OCI-LY7 (cell line): ENCODE measurements around the gene MAB21L3. TPM values are rescaled to one million over a fixed set of nuclear protein-coding genes. Genes with fewer than 3 reads are reported as not detected.

ENCODE experiments used
- BruUV-seq: library from RNA; stranded (reverse); fragments of 400-500 nt; replicated peaks from 2 replicates; lab custom pipeline; 2021; lab: Mats Ljungman, UMichigan
- CTCF ChIA-PET: fragments of 300-600 bp; sonication (Branson Sonifier 250); formaldehyde crosslinking; loops from one replicate; lab custom pipeline; 2022; ENCODE audit warnings: antibody characterized with exemption; ENCODE audit not compliant: unreplicated experiment; lab: Charles Lee
- POLR2A ChIA-PET: fragments of 300-600 bp; sonication (Branson Sonifier 250); formaldehyde crosslinking; loops from one replicate; lab custom pipeline; 2022; ENCODE audit warnings: antibody characterized with exemption; lab: Charles Lee
- DNase-seq: peaks from one replicate; pipeline ENCODE4 v3.0.0-alpha.2; 2015; ENCODE audit warnings: low spot score
- H2AFZ ChIP-seq: fragments of 200-600 bp; sonication (generic), shearing (Covaris generic); 2 replicates; pipeline ENCODE4 v1.6.1; 2014; ENCODE audit warnings: mild to moderate bottlenecking, antibody characterized with exemption, low read length, moderate library complexity
- H3K27ac ChIP-seq: fragments of 200-600 bp; sonication (generic); 2 replicates; pipeline ENCODE4 v1.5.1; 2014; ENCODE audit warnings: mixed run types, low read depth, mild to moderate bottlenecking, moderate library complexity, low read length, inconsistent platforms; ENCODE audit not compliant: poor library complexity, severe bottlenecking
- H3K36me3 ChIP-seq: fragments of 200-600 bp; sonication (generic); 2 replicates; pipeline ENCODE4 v1.6.1; 2014; ENCODE audit warnings: mild to moderate bottlenecking, antibody characterized with exemption, low read length, moderate library complexity, mixed read lengths; ENCODE audit not compliant: insufficient read depth
- H3K4me1 ChIP-seq: fragments of 200-600 bp; sonication (generic); 2 replicates; pipeline ENCODE4 v1.5.1; 2014; ENCODE audit warnings: mild to moderate bottlenecking, low read length; ENCODE audit not compliant: insufficient read depth, poor library complexity, severe bottlenecking
- H3K4me2 ChIP-seq: fragments of 200-600 bp; sonication (generic); 2 replicates; pipeline ENCODE4 v1.6.1; 2014; ENCODE audit warnings: mild to moderate bottlenecking, low read length
- H3K4me3 ChIP-seq: fragments of 200-600 bp; sonication (generic); 2 replicates; pipeline ENCODE4 v1.5.1; 2014; ENCODE audit warnings: mild to moderate bottlenecking, low read depth, low read length; ENCODE audit not compliant: poor library complexity, severe bottlenecking
- H3K79me2 ChIP-seq: fragments of 200-600 bp; sonication (generic); 2 replicates; pipeline ENCODE4 v1.6.1; 2016; ENCODE audit warnings: low read depth, mild to moderate bottlenecking, low read length, moderate library complexity, mixed read lengths; ENCODE audit not compliant: insufficient read depth
- H3K9me2 ChIP-seq: fragments of 200-600 bp; sonication (generic); 2 replicates; pipeline ENCODE4 v1.6.1; 2016; ENCODE audit warnings: mild to moderate bottlenecking, low read length, mixed read lengths; ENCODE audit not compliant: insufficient read depth
- H3K9me3 ChIP-seq: fragments of 200-600 bp; sonication (generic); 2 replicates; pipeline ENCODE4 v1.6.1; 2014; ENCODE audit warnings: mild to moderate bottlenecking, mixed run types, low read length, mixed read lengths
- H4K20me1 ChIP-seq: fragments of 200-600 bp; sonication (generic); 2 replicates; pipeline ENCODE4 v1.6.1; 2014; ENCODE audit warnings: mild to moderate bottlenecking, antibody characterized with exemption, low read length, moderate library complexity, mixed read lengths; ENCODE audit not compliant: insufficient read depth
- CTCF ChIP-seq: fragments of 200-600 bp; sonication (generic); conservative IDR thresholded peaks from 2 replicates; pipeline ENCODE4 v1.5.1; 2014; ENCODE audit warnings: mild to moderate bottlenecking, antibody characterized with exemption, low read length, moderate library complexity, mixed read lengths
- EZH2phosphoT487 ChIP-seq: fragments of 200-600 bp; sonication (generic); IDR thresholded peaks from 2 replicates; pipeline ENCODE4 v1.6.1; 2018; ENCODE audit warnings: low read depth, borderline replicate concordance, mild to moderate bottlenecking, mixed run types, antibody characterized with exemption, low read length, moderate library complexity, mixed read lengths
- intact Hi-C: fragments of 100-400 bp; cut with micrococcal nuclease; formaldehyde crosslinking; loops from one replicate; pipeline ENCODE4 v1.10.0; 2022; ENCODE audit not compliant: unreplicated experiment
- total RNA-seq, 2 experiments: library from RNA; depleted of rRNA in 1 of 2; stranded (reverse); fragments of >200 nt in 1 of 2; shearing (Covaris generic) in 1 of 2; gene quantifications; 2 replicates each; pipeline ENCODE4 v1.2.3, GENCODE V29; 2014 to 2022

MAB21L3 gene
- total RNA-seq, 2 experiments from 2014 or later: not detected

- no peak overlapping the region for H3K4me2 ChIP-seq
- ChIA-PET CTCF (interaction anchor here (0.6 kb wide), 1 partner anchor 16 kb away, joined by 3 read pairs; no protein-coding TSS in a partner anchor), POLR2A (interaction anchor here (0.6 to 1.0 kb wide), 3 partner anchors 8 to 614 kb away, joined by 3 to 4 read pairs (median 4); no protein-coding TSS in a partner anchor)
- no peaks in the 10 kb centered on the region for H4K20me1 ChIP-seq
- H3K79me2 ChIP-seq: no peaks in the 10 kb centered on the region
- DNase-seq: no peak
- no peak overlapping the region for H3K27ac ChIP-seq
- no TSS peak for BruUV-seq
- no peak overlapping the region for H3K4me3 ChIP-seq
- no peaks in the 10 kb centered on the region for H3K4me1 ChIP-seq
- no peaks in the 10 kb centered on the region for H3K36me3 ChIP-seq
- TF ChIP-seq EZH2phosphoT487 (no peak), CTCF (no peak)
- no peak overlapping the region for H2AFZ ChIP-seq
- intact Hi-C loops: no loop called here
- H3K9me2 ChIP-seq: no peaks in the 10 kb centered on the region
- H3K9me3 ChIP-seq: no peaks in the 10 kb centered on the region
Observed at GRCh38 chr1:116122955-116123757, 12.0 kb downstream of the MAB21L3 start.

- Histone ChIP-seq H3K27ac (no peak overlapping the region), H3K4me2 (no peak overlapping the region), H3K36me3 (no peaks in the 10 kb centered on the region), H3K9me2 (no peaks in the 10 kb centered on the region), H3K4me1 (no peaks in the 10 kb centered on the region), H4K20me1 (no peaks in the 10 kb centered on the region), H3K4me3 (no peak overlapping the region), H3K79me2 (no peaks in the 10 kb centered on the region), H2AFZ (no peak overlapping the region), H3K9me3 (no peaks in the 10 kb centered on the region)
- TF ChIP-seq EZH2phosphoT487 (no peak), CTCF (no peak)
- intact Hi-C loops: no loop called here
- no peak for DNase-seq
- CTCF ChIA-PET: interaction anchor here (0.5 kb wide), 1 partner anchor 261 kb away, joined by 3 read pairs; no protein-coding TSS in a partner anchor
- POLR2A ChIA-PET: interaction anchor here (0.6 kb wide), 1 partner anchor 614 kb away, joined by 4 read pairs; no protein-coding TSS in a partner anchor
- no TSS peak for BruUV-seq
Observed at GRCh38 chr1:116123837-116124533, 12.8 kb downstream of the MAB21L3 start.
